Neuronal stem cell (in vitro differentiated cells): Measurements from ENCODE around the gene MYCL.

Experiments
- DNase-seq: peaks from one replicate; pipeline ENCODE4 v3.0.0-alpha.2; 2013; ENCODE audit warnings: low spot score
- H2AFZ ChIP-seq: one replicate; pipeline ENCODE4 v1.6.1; 2013; ENCODE audit warnings: mild to moderate bottlenecking, low read length, inconsistent platforms
- H2AK5ac ChIP-seq: 2 replicates; pipeline ENCODE4 v1.6.1; 2013; ENCODE audit warnings: low read depth, mild to moderate bottlenecking, inconsistent platforms, low read length, moderate library complexity, mixed read lengths
- H2BK120ac ChIP-seq: 2 replicates; pipeline ENCODE4 v1.6.1; 2013; ENCODE audit warnings: low read depth, mild to moderate bottlenecking, inconsistent platforms, low read length, moderate library complexity, mixed read lengths
- H2BK12ac ChIP-seq: one replicate; pipeline ENCODE4 v1.6.1; 2013; ENCODE audit warnings: low read length, inconsistent platforms
- H2BK15ac ChIP-seq: 2 replicates; pipeline ENCODE4 v1.6.1; 2013; ENCODE audit warnings: mild to moderate bottlenecking, low read length, inconsistent platforms, mixed read lengths
- H2BK5ac ChIP-seq: one replicate; pipeline ENCODE4 v1.6.1; 2013; ENCODE audit warnings: inconsistent platforms, mild to moderate bottlenecking, low read length, moderate library complexity
- H3K14ac ChIP-seq: one replicate; pipeline ENCODE4 v1.6.1; 2013; ENCODE audit warnings: low read length, inconsistent platforms
- H3K18ac ChIP-seq: 2 replicates; pipeline ENCODE4 v1.6.1; 2013; ENCODE audit warnings: low read length, inconsistent platforms
- H3K23ac ChIP-seq: 2 replicates; pipeline ENCODE4 v1.6.1; 2013; ENCODE audit warnings: low read depth, mild to moderate bottlenecking, mixed read lengths, low read length, inconsistent platforms; ENCODE audit not compliant: poor library complexity
- H3K27ac ChIP-seq: replicated peaks from 3 replicates; pipeline ENCODE4 v1.5.1; 2013; ENCODE audit warnings: low read length, inconsistent platforms
- H3K27me3 ChIP-seq, 3 experiments: 2 replicates each; pipeline ENCODE4 v1.6.1; 2013; ENCODE audit warnings: low read length in 3 of 3, mild to moderate bottlenecking in 2 of 3, inconsistent platforms in 1 of 3, low read depth in 1 of 3, mixed read lengths in 1 of 3, moderate library complexity in 1 of 3; ENCODE audit not compliant: control insufficient read depth in 3 of 3, insufficient read depth in 3 of 3
- H3K36me3 ChIP-seq, 2 donors: replicated peaks in 1 of 2; 2 replicates each; pipeline ENCODE4 v1.6.1; 2013; ENCODE audit warnings: low read length in 2 of 2; ENCODE audit not compliant: control insufficient read depth in 2 of 2, insufficient read depth in 2 of 2
- H3K4ac ChIP-seq: 2 replicates; pipeline ENCODE4 v1.6.1; 2013; ENCODE audit warnings: inconsistent platforms, mild to moderate bottlenecking, low read length, moderate library complexity
- H3K4me1 ChIP-seq, 2 donors: 1 replicate in 1 of 2; 2 replicates in 1 of 2; pipeline ENCODE4 v1.6.1; 2013; ENCODE audit warnings: low read length in 2 of 2, low read depth in 1 of 2; ENCODE audit not compliant: control insufficient read depth in 2 of 2, insufficient read depth in 1 of 2
- H3K4me2 ChIP-seq: one replicate; pipeline ENCODE4 v1.6.1; 2013; ENCODE audit warnings: mild to moderate bottlenecking, low read length, inconsistent platforms; ENCODE audit not compliant: insufficient read depth, poor library complexity, severe bottlenecking
- H3K4me3 ChIP-seq, 2 donors: 2 replicates each; pipeline ENCODE4 v1.5.1; 2013; ENCODE audit warnings: low read length in 2 of 2, mild to moderate bottlenecking in 2 of 2, inconsistent platforms in 1 of 2, moderate library complexity in 1 of 2
- H3K79me1 ChIP-seq: one replicate; pipeline ENCODE4 v1.6.1; 2013; ENCODE audit warnings: low read depth, mild to moderate bottlenecking, inconsistent platforms, low read length, moderate library complexity
- H3K9ac ChIP-seq: one replicate; pipeline ENCODE4 v1.6.1; 2013; ENCODE audit warnings: mild to moderate bottlenecking, low read depth, low read length, inconsistent platforms; ENCODE audit not compliant: poor library complexity
- H3K9me3 ChIP-seq, 2 donors: replicated peaks in 1 of 2; 2 replicates each; pipeline versions ENCODE3 to v1.6.1; 2013; ENCODE audit warnings: low read length in 2 of 2, mild to moderate bottlenecking in 2 of 2, inconsistent platforms in 1 of 2, low read depth in 1 of 2, mixed read lengths in 1 of 2, moderate library complexity in 1 of 2; ENCODE audit not compliant: control insufficient read depth in 2 of 2, insufficient read depth in 1 of 2
- H4K8ac ChIP-seq: one replicate; pipeline ENCODE4 v1.6.1; 2013; ENCODE audit warnings: low read depth, mild to moderate bottlenecking, inconsistent platforms, low read length, moderate library complexity
- H4K91ac ChIP-seq: one replicate; pipeline ENCODE4 v1.6.1; 2013; ENCODE audit warnings: low read length, low read depth, mild to moderate bottlenecking, inconsistent platforms; ENCODE audit not compliant: poor library complexity
- WGBS, 2 donors: extraction: QIAGEN DNeasy Blood & Tissue Kit; methylation state at CpG; one replicate each; pipeline ENCODE4 v1.1.7; 2013; ENCODE audit warnings: missing lambda C conversion rate in 2 of 2, mixed read lengths in 1 of 2; ENCODE audit not compliant: insufficient read length in 2 of 2, insufficient replicate concordance in 1 of 2; ENCODE audit errors: extremely low coverage in 2 of 2; 5-methylcytosine and 5-hydroxymethylcytosine counted together

Gene MYCL

GRCh38 chr1:39863177-39863576, 38.5 kb downstream of the MYCL start:
- no CpG with 5 or more reads among the region's 5 CpGs for WGBS, 2 donors
- no peak overlapping the region for H3K14ac ChIP-seq
- H3K18ac ChIP-seq = no peak overlapping the region
- H3K4ac ChIP-seq = no peak overlapping the region
- H2BK12ac ChIP-seq = no peak overlapping the region
- H2AK5ac ChIP-seq = no peak overlapping the region
- H3K4me2 ChIP-seq = no peak overlapping the region
- H2AFZ ChIP-seq = no peak overlapping the region
- no peak overlapping the region for H3K9ac ChIP-seq
- H4K8ac ChIP-seq = no peak overlapping the region
- H3K9me3 ChIP-seq = peaks cover 0 to 6% of the 10 kb centered on the region in 2 donors
- peaks cover 7% of the 10 kb centered on the region for H3K79me1 ChIP-seq
- no peak overlapping the region for H2BK15ac ChIP-seq
- no peaks in the 10 kb centered on the region for H3K4me1 ChIP-seq
- DNase-seq = no peak
- H2BK120ac ChIP-seq = no peak overlapping the region
- no peak overlapping the region for H3K4me3 ChIP-seq
- H3K23ac ChIP-seq = no peak overlapping the region
- no peak overlapping the region for H3K27ac ChIP-seq
- H2BK5ac ChIP-seq = no peak overlapping the region
- H3K36me3 ChIP-seq = peaks cover 2 to 68% of the 10 kb centered on the region in 2 donors
- no peaks in the 10 kb centered on the region for H3K27me3 ChIP-seq
- no peak overlapping the region for H4K91ac ChIP-seq

- WGBS, 2 donors = no CpG with 5 or more reads among the region's 7 CpGs
- no peak for DNase-seq
- H2BK15ac ChIP-seq = no peak overlapping the region
- H4K91ac ChIP-seq = no peak overlapping the region
- H3K36me3 ChIP-seq = peaks cover 6 to 69% of the 10 kb centered on the region in 2 donors
- no peaks in the 10 kb centered on the region for H3K4me1 ChIP-seq
- H2BK5ac ChIP-seq = no peak overlapping the region
- no peak overlapping the region for H2BK12ac ChIP-seq
- no peak overlapping the region for H3K4ac ChIP-seq
- no peak overlapping the region for H4K8ac ChIP-seq
- no peak overlapping the region for H3K18ac ChIP-seq
- H3K9ac ChIP-seq = no peak overlapping the region
- no peak overlapping the region for H3K4me3 ChIP-seq
- H3K27ac ChIP-seq = no peak overlapping the region
- no peak overlapping the region for H2AFZ ChIP-seq
- no peak overlapping the region for H2AK5ac ChIP-seq
- no peak overlapping the region for H3K14ac ChIP-seq
- no peak overlapping the region for H3K4me2 ChIP-seq
- H2BK120ac ChIP-seq = no peak overlapping the region
- H3K27me3 ChIP-seq = no peaks in the 10 kb centered on the region
- H3K9me3 ChIP-seq = peaks cover 2 to 6% of the 10 kb centered on the region in 2 donors
- no peak overlapping the region for H3K23ac ChIP-seq
- H3K79me1 ChIP-seq = peaks cover 9% of the 10 kb centered on the region
These were observed 40.7 kb downstream of the MYCL start for GRCh38 chr1:39861003-39861402.

- Histone ChIP-seq H3K36me3 (peaks cover 7 to 72% of the 10 kb centered on the region in 2 donors), H3K14ac (no peak overlapping the region), H3K9me3 (peaks cover 2 to 6% of the 10 kb centered on the region in 2 donors), H2AFZ (no peak overlapping the region), H3K4ac (no peak overlapping the region), H2BK15ac (no peak overlapping the region), H3K9ac (no peak overlapping the region), H3K18ac (no peak overlapping the region), H4K8ac (no peak overlapping the region), H3K27ac (no peak overlapping the region), H2BK120ac (no peak overlapping the region), H3K4me1 (no peaks in the 10 kb centered on the region), H3K4me2 (no peak overlapping the region), H2BK5ac (no peak overlapping the region), H3K4me3 (no peak overlapping the region), H3K23ac (no peak overlapping the region), H3K79me1 (peaks cover 9% of the 10 kb centered on the region), H4K91ac (no peak overlapping the region), H2AK5ac (no peak overlapping the region), H2BK12ac (no peak overlapping the region), H3K27me3 (no peaks in the 10 kb centered on the region)
- no peak for DNase-seq
- no CpG with 5 or more reads among the region's 7 CpGs for WGBS, 2 donors
These were observed 41.6 kb downstream of the MYCL start for GRCh38 chr1:39859859-39860812.

- Histone ChIP-seq H3K36me3 (peaks cover 10 to 72% of the 10 kb centered on the region in 2 donors), H3K27me3 (no peaks in the 10 kb centered on the region), H3K18ac (no peak overlapping the region), H3K27ac (no peak overlapping the region), H3K4me1 (no peaks in the 10 kb centered on the region), H2BK12ac (no peak overlapping the region), H3K23ac (no peak overlapping the region), H2BK120ac (no peak overlapping the region), H2BK15ac (no peak overlapping the region), H2AK5ac (no peak overlapping the region), H3K4me3 (no peak overlapping the region), H4K91ac (no peak overlapping the region), H3K4me2 (no peak overlapping the region), H2BK5ac (no peak overlapping the region), H3K14ac (no peak overlapping the region), H3K4ac (no peak overlapping the region), H3K79me1 (peaks cover 8% of the 10 kb centered on the region), H3K9me3 (peaks cover 2 to 6% of the 10 kb centered on the region in 2 donors), H3K9ac (no peak overlapping the region), H4K8ac (no peak overlapping the region), H2AFZ (no peak overlapping the region)
- DNase-seq = no peak
- WGBS, 2 donors = no CpG with 5 or more reads among the region's 3 CpGs
These were observed 43.4 kb downstream of the MYCL start for GRCh38 chr1:39858315-39858714.
